Fibroblast of lung (primary cell): Measurements from ENCODE around the gene CELSR2. TPM values are rescaled to one million over a fixed set of nuclear protein-coding genes. Genes with fewer than 3 reads are reported as not detected.

Experiments used
- DNase-seq, 2 donors: peaks; one replicate each; pipeline versions ENCODE4 v3.0.0 to v3.0.0-alpha.2; 2010; ENCODE audit warnings: low read depth in 2 of 2
- H2AFZ ChIP-seq: 2 replicates; pipeline ENCODE4 v1.5.1; 2012; ENCODE audit warnings: low read length, control low read depth, inconsistent platforms
- H3K27ac ChIP-seq: 2 replicates; pipeline ENCODE4 v1.5.1; 2011; ENCODE audit warnings: low read length, control low read depth; ENCODE audit not compliant: insufficient read depth
- H3K27me3 ChIP-seq: 2 replicates; pipeline ENCODE4 v1.5.1; 2011; ENCODE audit warnings: mild to moderate bottlenecking, low read length; ENCODE audit not compliant: control insufficient read depth, insufficient read depth
- H3K36me3 ChIP-seq: 2 replicates; pipeline ENCODE4 v1.5.1; 2011; ENCODE audit warnings: low read length; ENCODE audit not compliant: control insufficient read depth, insufficient read depth
- H3K4me1 ChIP-seq: 2 replicates; pipeline ENCODE4 v1.5.1; 2011; ENCODE audit warnings: low read length; ENCODE audit not compliant: control insufficient read depth, insufficient read depth; ENCODE audit errors: extremely low read depth
- H3K4me2 ChIP-seq: 2 replicates; pipeline ENCODE4 v1.5.1; 2011; ENCODE audit warnings: low read length, control low read depth; ENCODE audit not compliant: insufficient read depth; ENCODE audit errors: extremely low read depth
- H3K4me3 ChIP-seq, 4 experiments: fragments of 200-600 bp in 1 of 4; sonication (generic) in 1 of 4; replicated peaks in 1 of 4; 2 replicates each; pipeline ENCODE4 v1.5.1; 2011 to 2016; ENCODE audit warnings: low read length in 4 of 4, low read depth in 3 of 4, mild to moderate bottlenecking in 3 of 4, control low read depth in 2 of 4, inconsistent platforms in 1 of 4, mixed read lengths in 1 of 4; ENCODE audit not compliant: insufficient read depth in 1 of 4; ENCODE audit errors: control extremely low read depth in 1 of 4
- H3K79me2 ChIP-seq: 2 replicates; pipeline ENCODE4 v1.5.1; 2012; ENCODE audit warnings: mild to moderate bottlenecking, low read length, inconsistent platforms; ENCODE audit not compliant: control insufficient read depth, insufficient read depth
- H3K9ac ChIP-seq: 2 replicates; pipeline ENCODE4 v1.5.1; 2011; ENCODE audit warnings: mild to moderate bottlenecking, low read length, control low read depth; ENCODE audit not compliant: insufficient read depth
- H3K9me3 ChIP-seq: 2 replicates; pipeline ENCODE4 v1.5.1; 2012; ENCODE audit warnings: low read depth, low read length; ENCODE audit not compliant: control insufficient read depth, insufficient read depth
- H4K20me1 ChIP-seq: 2 replicates; pipeline ENCODE4 v1.5.1; 2011; ENCODE audit warnings: low read length; ENCODE audit not compliant: control insufficient read depth, insufficient read depth; ENCODE audit errors: extremely low read depth
- CTCF ChIP-seq, 2 donors: IDR thresholded peaks in 1 of 2; conservative IDR thresholded peaks in 1 of 2; 1 replicate in 1 of 2; 2 replicates in 1 of 2; pipeline ENCODE4 v1.5.1; 2011 to 2012; ENCODE audit warnings: low read length in 2 of 2, control low read depth in 1 of 2, inconsistent platforms in 1 of 2, low read depth in 1 of 2, mild to moderate bottlenecking in 1 of 2
- EZH2 ChIP-seq: IDR thresholded peaks from 2 replicates; pipeline ENCODE4 v1.5.1; 2012; ENCODE audit warnings: low read length, control low read depth, mild to moderate bottlenecking; ENCODE audit errors: missing control alignments
- polyA plus RNA-seq, 2 donors: library from polyadenylated mRNA; depleted of rRNA in 1 of 2; stranded (reverse) in 1 of 2; unstranded in 1 of 2; fragments of >200 nt; gene quantifications; 2 replicates each; pipeline ENCODE4 v1.2.1, GENCODE V29; 2011 to 2012; ENCODE audit warnings: missing spikeins in 1 of 2
- total RNA-seq: library from RNA; depleted of rRNA; stranded (reverse); fragments of >200 nt; gene quantifications from 2 replicates; pipeline ENCODE4 v1.2.1, GENCODE V29; 2014

The CELSR2 gene
- total and polyA plus RNA-seq, 2 donors (not counting 1 experiment from before 2014, with no cell fraction given) = 0.67 to 3.5 TPM

- H3K4me2 ChIP-seq = no peak overlapping the region
- H3K9ac ChIP-seq = no peak overlapping the region
- no peaks in the 10 kb centered on the region for H3K9me3 ChIP-seq
- H3K27me3 ChIP-seq = no peaks in the 10 kb centered on the region
- DNase-seq = no peak
- H3K27ac ChIP-seq = no peak overlapping the region
- TF ChIP-seq EZH2 (no peak), CTCF (conservative IDR thresholded peaks at IDR 0.05 in 1 of 2, IDR thresholded peaks at IDR 0.05 in 1 of 2; ENCODE audit: low read depth in 1 of 2, low read length in 2 of 2) (no peak)
- H3K36me3 ChIP-seq = peaks cover 1% of the 10 kb centered on the region
- no peaks in the 10 kb centered on the region for H4K20me1 ChIP-seq
- no peak overlapping the region for H3K4me3 ChIP-seq
- no peaks in the 10 kb centered on the region for H3K79me2 ChIP-seq
- no peak overlapping the region for H2AFZ ChIP-seq
- no peaks in the 10 kb centered on the region for H3K4me1 ChIP-seq
These were observed 73.6 kb downstream of the CELSR2 start for GRCh38 chr1:109322974-109323373.

Other genes with a start within 250 kb of the CELSR2 start
- gene WDR47, start 207.4 kb upstream of the CELSR2 start, total RNA-seq = 16.9 and 19.7 TPM in 2 replicates
- 17.3 and 22.6 TPM in 2 replicates for gene WDR47, start 207.4 kb upstream of the CELSR2 start, polyA plus RNA-seq
- gene TAF13, start 173.5 kb upstream of the CELSR2 start, total RNA-seq = 59.1 and 66.6 TPM in 2 replicates
- 85.7 and 98.7 TPM in 2 replicates for gene TAF13, start 173.5 kb upstream of the CELSR2 start, polyA plus RNA-seq
- 39.5 and 52.2 TPM in 2 replicates for gene TMEM167B, start 158.8 kb upstream of the CELSR2 start, total RNA-seq
- 21.8 and 35.3 TPM in 2 replicates for gene TMEM167B, start 158.8 kb upstream of the CELSR2 start, polyA plus RNA-seq
- gene ELAPOR1, start 135.4 kb upstream of the CELSR2 start, total RNA-seq = 0.17 and 0.26 TPM in 2 replicates
- 0.30 and 0.76 TPM in 2 replicates for gene ELAPOR1, start 135.4 kb upstream of the CELSR2 start, polyA plus RNA-seq
- gene SARS1, start 35.6 kb upstream of the CELSR2 start, total RNA-seq = 429 and 437 TPM in 2 replicates
- 229 and 237 TPM in 2 replicates for gene SARS1, start 35.6 kb upstream of the CELSR2 start, polyA plus RNA-seq
- 4.1 and 8.3 TPM in 2 replicates for gene PSRC1, start 33.6 kb downstream of the CELSR2 start, total RNA-seq
- gene PSRC1, start 33.6 kb downstream of the CELSR2 start, polyA plus RNA-seq = 9.9 and 18.5 TPM in 2 replicates
- gene MYBPHL, start 57.5 kb downstream of the CELSR2 start, total RNA-seq = not detected in 2 replicates
- not detected in 2 replicates for gene MYBPHL, start 57.5 kb downstream of the CELSR2 start, polyA plus RNA-seq
- gene SORT1, start 148.4 kb downstream of the CELSR2 start, total RNA-seq = 12.8 and 37.5 TPM in 2 replicates
- 17.0 and 27.5 TPM in 2 replicates for gene SORT1, start 148.4 kb downstream of the CELSR2 start, polyA plus RNA-seq
- 39.0 and 41.0 TPM in 2 replicates for gene PSMA5, start 176.9 kb downstream of the CELSR2 start, total RNA-seq
- 142 and 145 TPM in 2 replicates for gene PSMA5, start 176.9 kb downstream of the CELSR2 start, polyA plus RNA-seq
- gene SYPL2, start 217.0 kb downstream of the CELSR2 start, total RNA-seq = 0.26 and 1.7 TPM in 2 replicates
- 1.8 and 1.9 TPM in 2 replicates for gene SYPL2, start 217.0 kb downstream of the CELSR2 start, polyA plus RNA-seq
- gene ATXN7L2, start 234.4 kb downstream of the CELSR2 start, total RNA-seq = 1.5 and 2.0 TPM in 2 replicates
- gene ATXN7L2, start 234.4 kb downstream of the CELSR2 start, polyA plus RNA-seq = 0.86 and 1.6 TPM in 2 replicates
- gene CYB561D1, start 244.6 kb downstream of the CELSR2 start, total RNA-seq = 5.1 and 6.6 TPM in 2 replicates
- 4.7 and 5.1 TPM in 2 replicates for gene CYB561D1, start 244.6 kb downstream of the CELSR2 start, polyA plus RNA-seq